RWPE1 (cell line): ENCODE measurements around the gene BANP.

Source experiments
- CTCF ChIA-PET: fragments of 350-600 bp; sonication (Branson Sonifier 250); formaldehyde crosslinking; extraction: SDS; loops from one replicate; lab custom pipeline; 2021; lab: Yijun Ruan, JAX
- POLR2A ChIA-PET: fragments of 400-600 bp; formaldehyde crosslinking; extraction: SDS; loops from one replicate; lab custom pipeline; 2020; ENCODE audit warnings: antibody characterized with exemption; ENCODE audit not compliant: low non-redundant PET; lab: Yijun Ruan, JAX
- DNase-seq: peaks from one replicate; pipeline ENCODE4 v3.0.0; 2012; ENCODE audit warnings: low spot score
- H3K27ac ChIP-seq: fragments of 450-650 bp; 2 replicates; pipeline ENCODE4 v1.5.1; 2017
- CTCF ChIP-seq: fragments of 450-650 bp; conservative IDR thresholded peaks from 2 replicates; pipeline ENCODE4 v1.5.1; 2017; ENCODE audit warnings: low read depth, mild to moderate bottlenecking

Gene BANP

DNA sequence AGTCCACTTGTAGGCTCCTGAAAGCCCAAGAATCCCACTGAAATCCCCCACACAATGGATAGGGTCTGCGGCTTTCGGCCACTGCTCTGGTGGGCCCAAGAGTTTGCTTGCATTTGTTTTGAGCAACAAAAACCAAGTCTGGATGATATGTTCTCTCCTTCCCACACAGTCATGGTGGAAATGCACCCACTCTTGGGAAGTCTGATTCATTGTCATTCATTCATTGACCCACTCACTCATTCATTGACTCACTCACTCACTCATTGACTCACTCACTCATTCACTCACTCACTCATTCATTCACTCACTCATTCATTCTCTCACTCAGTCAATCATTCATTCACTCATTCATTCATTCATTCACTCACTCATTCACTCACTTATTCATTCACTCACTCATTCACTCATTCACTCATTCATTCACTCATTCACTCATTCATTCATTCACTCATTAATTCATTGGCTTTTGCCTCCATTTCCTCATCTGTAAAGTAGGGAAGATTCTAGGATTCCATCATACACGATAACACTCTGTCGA lies 12.8 kb upstream of the BANP start:
- ChIA-PET CTCF (no interaction called here), POLR2A (no interaction called here)
- no peak for TF ChIP-seq CTCF
- H3K27ac ChIP-seq = no peak overlapping the region
- DNase-seq = no peak

- no peak for TF ChIP-seq CTCF
- ChIA-PET POLR2A (no interaction called here), CTCF (interaction anchor here (1.2 kb wide), 1 partner anchor 14 kb away, joined by 3 read pairs; no protein-coding TSS in a partner anchor)
- no peak overlapping the region for H3K27ac ChIP-seq
- DNase-seq = no peak
These were observed 11.4 kb upstream of the BANP start for GRCh38 chr16:87939562-87940423.

DNA sequence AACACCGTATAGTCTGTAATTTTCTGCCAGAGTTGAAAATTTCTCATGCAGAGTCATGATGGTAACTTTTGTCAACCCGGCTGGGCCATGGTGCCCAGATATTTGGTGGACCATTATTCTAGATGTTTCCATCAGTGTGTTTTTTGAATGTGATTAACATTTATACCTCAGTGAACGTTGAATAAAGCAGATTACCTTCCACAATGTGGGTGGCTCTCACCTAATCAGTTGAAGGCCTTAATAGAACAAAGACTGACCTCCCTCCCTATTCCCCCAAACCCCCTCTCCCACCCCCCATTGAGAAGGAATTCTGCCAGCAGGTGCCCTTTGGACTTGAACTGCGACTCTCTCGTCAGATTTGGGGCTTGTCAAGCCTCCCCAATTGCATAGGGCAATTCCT lies 8.6 kb upstream of the BANP start:
- ChIA-PET POLR2A (interaction anchor here (0.7 kb wide), 1 partner anchor 245 kb away, joined by 4 read pairs; no protein-coding TSS in a partner anchor), CTCF (no interaction called here)
- no peak for TF ChIP-seq CTCF
- DNase-seq = no peak
- H3K27ac ChIP-seq = no peak overlapping the region

- H3K27ac ChIP-seq = no peak overlapping the region
- no peak for TF ChIP-seq CTCF
- ChIA-PET POLR2A (no interaction called here), CTCF (interaction anchor here (1.0 kb wide), 1 partner anchor 74 kb away, joined by 3 read pairs; no protein-coding TSS in a partner anchor)
- DNase-seq = peak; percentile 79
These were observed 5.7 kb upstream of the BANP start for GRCh38 chr16:87945351-87946042.

GRCh38 chr16:87946596-87947347 lies 4.5 kb upstream of the BANP start:
- DNase-seq = no peak
- CTCF ChIA-PET = interaction anchor here (0.6 kb wide), 1 partner anchor 482 kb away, joined by 4 read pairs; no protein-coding TSS in a partner anchor
- no peak for TF ChIP-seq CTCF
- POLR2A ChIA-PET = no interaction called here
- no peak overlapping the region for H3K27ac ChIP-seq
